ENCODE data around the gene KPNA2.
"Not testable (repeated sequence)": the region's sequence is repeated elsewhere in the genome, so short reads cannot be mapped to it uniquely, and the experiment has no call there.

KPNA2 gene

GRCh38 chr17:68019675-68020408, 15.7 kb upstream of the KPNA2 start:
- in situ Hi-C loops (cut with HindIII; ENCODE audit: low sequenced_read_pairs), result no loop called here

- in situ Hi-C loops (cut with HindIII; ENCODE audit: low sequenced_read_pairs), result no loop called here
Observed at GRCh38 chr17:68020409-68020756, 15.2 kb upstream of the KPNA2 start.

GRCh38 chr17:68020791-68021190, 14.7 kb upstream of the KPNA2 start:
- in situ Hi-C loops (cut with HindIII; ENCODE audit: low sequenced_read_pairs), result not testable (repeated sequence)

GRCh38 chr17:68021963-68022362, 13.6 kb upstream of the KPNA2 start:
- in situ Hi-C loops (cut with HindIII; ENCODE audit: low sequenced_read_pairs), result no loop called here

GRCh38 chr17:68022547-68022946, 13.0 kb upstream of the KPNA2 start:
- in situ Hi-C loops (cut with HindIII; ENCODE audit: low sequenced_read_pairs), result not testable (repeated sequence)

- in situ Hi-C loops (cut with HindIII; ENCODE audit: low sequenced_read_pairs), result no loop called here
Observed at GRCh38 chr17:68029512-68030215, 5.9 kb upstream of the KPNA2 start.

GRCh38 chr17:68033636-68034451, 1.7 kb upstream of the KPNA2 start:
- in situ Hi-C loops (cut with HindIII; ENCODE audit: low sequenced_read_pairs), result no loop called here

GRCh38 chr17:68034452-68034776, 1.1 kb upstream of the KPNA2 start:
- in situ Hi-C loops (cut with HindIII; ENCODE audit: low sequenced_read_pairs), result no loop called here

GRCh38 chr17:68035131-68035522, 408 bp upstream of the KPNA2 start:
- in situ Hi-C loops (cut with HindIII; ENCODE audit: low sequenced_read_pairs), result no loop called here

- in situ Hi-C loops (cut with HindIII; ENCODE audit: low sequenced_read_pairs), result no loop called here
Observed at GRCh38 chr17:68036304-68037147, 991 bp downstream of the KPNA2 start.

- in situ Hi-C loops (cut with HindIII; ENCODE audit: low sequenced_read_pairs), result no loop called here
Observed at GRCh38 chr17:68047153-68047846, 11.8 kb downstream of the KPNA2 start.

- in situ Hi-C loops (cut with HindIII; ENCODE audit: low sequenced_read_pairs), result not testable (repeated sequence)
Observed at GRCh38 chr17:68047890-68048542, 12.5 kb downstream of the KPNA2 start.

- in situ Hi-C loops (cut with HindIII; ENCODE audit: low sequenced_read_pairs), result no loop called here
Observed at GRCh38 chr17:68048996-68049395, 13.5 kb downstream of the KPNA2 start.

- in situ Hi-C loops (cut with HindIII; ENCODE audit: low sequenced_read_pairs), result not testable (repeated sequence)
Observed at GRCh38 chr17:68049812-68050437, 14.4 kb downstream of the KPNA2 start.

- in situ Hi-C loops (cut with HindIII; ENCODE audit: low sequenced_read_pairs), result not testable (repeated sequence)
Observed at GRCh38 chr17:68051321-68052312, 16.1 kb downstream of the KPNA2 start.

GRCh38 chr17:68052810-68053209, 17.3 kb downstream of the KPNA2 start:
- in situ Hi-C loops (cut with HindIII; ENCODE audit: low sequenced_read_pairs), result no loop called here

- in situ Hi-C loops (cut with HindIII; ENCODE audit: low sequenced_read_pairs), result no loop called here
Observed at GRCh38 chr17:68053231-68054013, 17.9 kb downstream of the KPNA2 start.

Measured in endothelial cell of hepatic sinusoid (primary cell).